GM12874 (cell line): Measurements from ENCODE around the gene ZFHX3.

Source experiments
- TF ChIP-seq, protein P1 (sequence below): IDR thresholded peaks from 2 replicates; pipeline ENCODE4 v1.5.1; 2011; ENCODE audit warnings: low read depth, mild to moderate bottlenecking, control low read depth, low read length, moderate library complexity; ENCODE audit not compliant: insufficient read depth

ZFHX3 gene

DNA sequence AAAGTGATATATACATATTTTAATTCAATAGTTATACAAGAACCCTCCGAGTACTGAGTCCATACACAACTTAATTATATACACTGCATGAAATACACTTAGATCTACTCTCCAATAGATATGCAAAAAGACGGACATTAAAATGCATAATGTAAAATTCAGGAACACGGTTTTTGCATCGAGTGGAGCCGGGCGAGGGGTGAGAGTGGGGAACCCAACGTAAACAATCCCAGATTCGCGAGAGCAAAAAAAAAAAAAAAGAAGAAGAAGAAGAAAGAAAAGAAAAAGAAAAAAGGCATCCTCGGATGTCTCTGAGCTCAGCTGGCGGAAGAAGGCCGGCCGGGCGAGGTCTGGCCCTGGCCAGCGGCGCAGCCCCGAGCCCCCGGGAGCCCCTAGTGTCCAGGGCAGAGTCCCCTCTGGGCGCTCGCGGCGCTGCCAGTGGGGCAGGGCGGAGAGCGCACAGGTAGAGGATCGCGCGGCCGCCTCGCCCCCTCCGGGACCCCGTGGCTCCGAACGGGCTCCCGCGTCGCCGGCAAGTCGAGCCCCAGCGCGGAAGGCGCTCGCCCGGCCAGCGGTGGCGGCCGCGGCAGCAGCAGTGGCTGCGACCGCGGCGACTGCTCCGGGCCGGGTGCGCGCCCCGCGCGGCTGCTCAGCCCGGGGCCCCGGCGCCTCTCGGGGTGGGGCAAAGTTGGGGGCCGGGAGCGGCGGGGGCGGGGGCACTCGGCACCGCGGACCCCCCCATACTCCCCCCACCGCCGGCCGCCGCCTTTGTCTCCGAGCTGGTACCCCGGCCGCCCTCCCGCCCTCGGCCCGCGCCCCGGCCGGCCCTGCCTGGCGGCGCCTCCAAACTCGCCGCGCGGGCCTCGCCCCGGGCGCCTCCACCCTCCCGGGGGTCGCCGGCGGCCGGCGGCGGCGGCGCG, 9.6 kb upstream of the ZFHX3 start:
- TF ChIP-seq, protein P1, sequence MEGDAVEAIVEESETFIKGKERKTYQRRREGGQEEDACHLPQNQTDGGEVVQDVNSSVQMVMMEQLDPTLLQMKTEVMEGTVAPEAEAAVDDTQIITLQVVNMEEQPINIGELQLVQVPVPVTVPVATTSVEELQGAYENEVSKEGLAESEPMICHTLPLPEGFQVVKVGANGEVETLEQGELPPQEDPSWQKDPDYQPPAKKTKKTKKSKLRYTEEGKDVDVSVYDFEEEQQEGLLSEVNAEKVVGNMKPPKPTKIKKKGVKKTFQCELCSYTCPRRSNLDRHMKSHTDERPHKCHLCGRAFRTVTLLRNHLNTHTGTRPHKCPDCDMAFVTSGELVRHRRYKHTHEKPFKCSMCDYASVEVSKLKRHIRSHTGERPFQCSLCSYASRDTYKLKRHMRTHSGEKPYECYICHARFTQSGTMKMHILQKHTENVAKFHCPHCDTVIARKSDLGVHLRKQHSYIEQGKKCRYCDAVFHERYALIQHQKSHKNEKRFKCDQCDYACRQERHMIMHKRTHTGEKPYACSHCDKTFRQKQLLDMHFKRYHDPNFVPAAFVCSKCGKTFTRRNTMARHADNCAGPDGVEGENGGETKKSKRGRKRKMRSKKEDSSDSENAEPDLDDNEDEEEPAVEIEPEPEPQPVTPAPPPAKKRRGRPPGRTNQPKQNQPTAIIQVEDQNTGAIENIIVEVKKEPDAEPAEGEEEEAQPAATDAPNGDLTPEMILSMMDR, result 0 out of 2 replicates have a peak, but pooled peaks have one; percentile 38

DNA sequence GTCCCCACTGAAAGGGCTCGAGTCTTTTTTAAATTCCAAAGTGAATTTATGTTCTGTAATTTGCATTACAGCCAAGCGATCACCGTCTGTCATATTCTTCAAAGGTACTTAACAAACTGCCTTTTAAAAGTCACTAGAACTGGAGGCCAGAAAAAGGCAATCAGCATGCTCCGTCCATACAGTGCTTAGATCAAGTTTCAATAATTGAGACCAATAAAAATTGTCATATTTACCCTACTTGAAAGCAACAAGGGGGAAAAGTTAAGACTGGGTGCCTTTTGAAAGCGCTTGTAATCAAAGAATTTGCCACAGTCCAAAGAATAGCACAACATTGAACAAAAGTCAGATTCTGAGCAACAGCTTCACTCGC, 9.0 kb upstream of the ZFHX3 start:
- TF ChIP-seq, protein P1, result no peak

DNA sequence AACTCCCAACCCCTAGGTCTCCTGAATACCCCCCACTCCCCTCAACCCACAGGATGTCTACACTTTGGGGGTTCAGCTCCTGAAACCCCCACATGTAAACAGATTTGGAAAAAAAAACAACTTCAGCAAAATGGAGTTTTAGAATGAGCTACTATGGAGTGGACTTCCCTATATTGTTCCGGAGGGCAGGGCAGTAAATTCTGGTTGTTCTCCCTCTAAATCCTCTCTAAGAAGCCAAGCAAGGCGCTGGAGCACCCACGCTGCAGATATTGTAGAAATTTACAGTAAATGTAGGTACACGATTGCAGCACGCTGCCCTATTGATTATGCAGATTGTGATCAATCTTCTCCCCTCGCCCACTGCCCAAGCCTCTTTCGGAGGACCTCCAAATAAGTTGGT, 8.5 kb upstream of the ZFHX3 start:
- TF ChIP-seq, protein P1, result no peak

DNA sequence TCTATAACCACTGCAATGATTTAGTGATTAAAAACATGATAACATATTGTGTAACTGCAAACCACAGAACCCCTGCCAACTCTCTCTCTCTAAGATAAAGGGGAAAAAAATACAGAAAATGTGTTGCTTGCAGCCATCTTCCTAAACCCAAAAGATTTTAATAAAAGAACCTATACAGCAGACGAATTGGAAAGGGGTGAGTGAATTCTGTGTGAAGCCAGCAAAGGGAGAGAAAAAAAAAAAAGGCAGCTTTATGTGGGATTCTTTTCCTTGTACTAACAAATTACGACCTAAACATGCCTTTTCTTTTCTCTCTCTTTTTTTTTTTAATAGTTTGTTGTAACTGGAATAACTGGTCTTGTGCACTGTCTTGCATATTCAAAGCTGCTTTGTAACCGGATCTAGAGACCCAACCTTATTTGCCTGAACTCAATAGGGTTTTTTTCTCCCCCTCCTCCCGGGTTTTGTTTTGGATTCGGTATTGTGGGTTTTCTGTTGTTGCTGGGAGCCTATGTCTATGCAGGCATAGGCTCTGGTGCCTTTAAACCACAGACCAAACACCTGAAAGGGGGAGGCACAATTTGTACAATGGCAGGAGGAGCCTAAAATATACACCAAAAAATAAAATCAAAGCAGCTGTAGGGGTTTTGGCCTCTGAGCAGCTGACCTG, 7.0 kb upstream of the ZFHX3 start:
- TF ChIP-seq, protein P1, result no peak

DNA sequence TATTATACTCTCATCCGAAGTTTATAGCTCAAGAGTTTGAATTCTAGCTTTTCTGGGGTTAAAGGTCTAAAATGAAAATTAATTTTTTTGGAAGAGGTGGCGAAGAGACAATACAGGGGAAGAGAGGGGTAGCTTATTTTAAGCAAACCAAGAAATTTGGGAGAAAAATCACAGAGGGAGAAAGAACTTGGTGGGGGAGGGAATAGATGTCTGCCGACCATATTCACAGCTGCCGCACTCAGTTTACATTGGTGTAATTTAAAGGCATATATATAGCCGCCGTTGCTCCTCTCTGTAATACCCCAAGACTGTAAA, 6.5 kb upstream of the ZFHX3 start:
- TF ChIP-seq, protein P1, result no peak

DNA sequence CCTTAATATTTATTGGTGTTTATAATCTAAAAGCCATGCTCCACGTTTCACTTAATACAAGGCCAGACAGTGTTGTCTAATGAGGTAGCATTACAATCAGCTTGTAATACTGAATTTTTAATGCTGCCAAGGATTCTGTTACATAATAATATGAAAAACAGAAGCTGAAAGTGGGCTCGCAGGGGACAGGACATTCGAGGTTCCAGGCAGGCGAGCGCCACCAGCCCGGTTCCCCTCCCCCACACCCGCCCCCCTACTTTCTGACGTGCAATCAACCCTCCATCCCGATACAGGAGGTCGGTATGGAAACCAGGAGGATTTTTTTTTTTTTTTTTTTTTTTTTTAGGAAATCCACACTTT, 6.2 kb upstream of the ZFHX3 start:
- TF ChIP-seq, protein P1, result no peak

DNA sequence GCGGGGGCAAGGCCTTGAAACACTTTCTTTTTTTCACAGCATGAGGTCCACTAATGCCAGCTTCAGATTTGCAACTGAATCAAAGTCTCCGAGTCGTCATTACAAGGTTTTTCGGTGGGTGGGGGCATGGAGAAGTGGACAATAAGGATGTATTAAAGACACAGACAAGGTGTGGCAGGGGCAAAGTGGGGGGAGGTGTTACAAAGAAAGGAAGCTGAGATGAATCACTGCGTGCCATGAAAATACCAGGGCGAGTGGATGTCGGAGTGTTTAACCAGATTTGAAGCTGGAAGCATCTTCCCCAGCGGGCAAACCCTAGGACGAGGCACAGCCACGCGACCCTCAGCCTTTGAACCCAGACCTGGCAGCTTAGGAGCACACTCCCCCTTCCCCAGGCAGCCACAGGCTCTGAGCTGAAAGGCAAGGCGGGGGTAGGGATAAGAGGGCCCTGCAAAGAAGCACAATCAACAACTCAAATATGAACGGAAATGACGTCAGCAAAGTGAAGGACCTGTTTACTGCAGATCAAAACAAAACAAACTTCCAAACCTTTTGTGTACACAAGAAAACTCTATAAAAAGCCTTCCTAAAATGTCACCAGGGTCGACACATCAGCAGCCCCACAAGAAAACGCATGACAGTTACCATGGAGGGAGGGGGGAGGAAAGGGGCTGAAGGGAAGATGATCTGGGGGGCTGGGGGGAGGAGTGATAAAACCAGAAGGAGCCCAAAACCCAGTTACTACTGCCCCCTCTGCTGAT, 5.6 kb upstream of the ZFHX3 start:
- TF ChIP-seq, protein P1, result no peak
